ENCODE results near the gene MKI67.

DNA sequence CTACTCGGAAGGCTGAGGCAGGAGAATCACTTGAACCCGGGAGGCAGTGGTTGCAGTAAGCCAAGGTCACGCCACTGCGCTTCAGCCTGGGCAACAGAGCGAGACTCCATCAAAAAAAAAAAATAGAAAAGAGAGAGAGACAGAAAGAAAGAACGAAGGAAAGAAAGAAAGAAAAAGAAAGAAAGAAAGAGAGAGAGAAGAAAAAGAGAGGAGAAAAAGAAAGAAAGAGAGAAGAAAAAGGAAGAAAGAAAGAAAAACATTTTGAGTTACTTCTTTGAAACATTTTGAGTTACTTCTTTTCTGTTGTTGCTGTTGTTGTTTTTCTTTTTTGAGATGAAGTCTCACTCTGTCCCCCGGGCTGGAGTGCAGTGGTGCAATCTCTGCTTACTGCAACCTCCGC, 2.4 kb upstream of the MKI67 start:
- TF ChIP-seq, protein P1, sequence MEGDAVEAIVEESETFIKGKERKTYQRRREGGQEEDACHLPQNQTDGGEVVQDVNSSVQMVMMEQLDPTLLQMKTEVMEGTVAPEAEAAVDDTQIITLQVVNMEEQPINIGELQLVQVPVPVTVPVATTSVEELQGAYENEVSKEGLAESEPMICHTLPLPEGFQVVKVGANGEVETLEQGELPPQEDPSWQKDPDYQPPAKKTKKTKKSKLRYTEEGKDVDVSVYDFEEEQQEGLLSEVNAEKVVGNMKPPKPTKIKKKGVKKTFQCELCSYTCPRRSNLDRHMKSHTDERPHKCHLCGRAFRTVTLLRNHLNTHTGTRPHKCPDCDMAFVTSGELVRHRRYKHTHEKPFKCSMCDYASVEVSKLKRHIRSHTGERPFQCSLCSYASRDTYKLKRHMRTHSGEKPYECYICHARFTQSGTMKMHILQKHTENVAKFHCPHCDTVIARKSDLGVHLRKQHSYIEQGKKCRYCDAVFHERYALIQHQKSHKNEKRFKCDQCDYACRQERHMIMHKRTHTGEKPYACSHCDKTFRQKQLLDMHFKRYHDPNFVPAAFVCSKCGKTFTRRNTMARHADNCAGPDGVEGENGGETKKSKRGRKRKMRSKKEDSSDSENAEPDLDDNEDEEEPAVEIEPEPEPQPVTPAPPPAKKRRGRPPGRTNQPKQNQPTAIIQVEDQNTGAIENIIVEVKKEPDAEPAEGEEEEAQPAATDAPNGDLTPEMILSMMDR (optimal IDR thresholded peaks at IDR 0.05 in 1 of 3, IDR thresholded peaks at IDR 0.05 in 1 of 3, conservative IDR thresholded peaks at IDR 0.05 in 1 of 3; ENCODE audit: extremely low read depth in 1 of 3, insufficient read depth in 2 of 3, low read length in 3 of 3): no peak
- TF ChIP-seq EZH2 (IDR thresholded peaks at IDR 0.05; ENCODE audit: low read length): no peak
